Hippocampal formation (tissue), 2 donors: ENCODE data around the gene MOB2.

Experiments
- DNase-seq, 2 donors: peaks; one replicate each; lab custom pipeline; 2025; lab: John Stamatoyannopoulos, UW

MOB2 gene

DNA sequence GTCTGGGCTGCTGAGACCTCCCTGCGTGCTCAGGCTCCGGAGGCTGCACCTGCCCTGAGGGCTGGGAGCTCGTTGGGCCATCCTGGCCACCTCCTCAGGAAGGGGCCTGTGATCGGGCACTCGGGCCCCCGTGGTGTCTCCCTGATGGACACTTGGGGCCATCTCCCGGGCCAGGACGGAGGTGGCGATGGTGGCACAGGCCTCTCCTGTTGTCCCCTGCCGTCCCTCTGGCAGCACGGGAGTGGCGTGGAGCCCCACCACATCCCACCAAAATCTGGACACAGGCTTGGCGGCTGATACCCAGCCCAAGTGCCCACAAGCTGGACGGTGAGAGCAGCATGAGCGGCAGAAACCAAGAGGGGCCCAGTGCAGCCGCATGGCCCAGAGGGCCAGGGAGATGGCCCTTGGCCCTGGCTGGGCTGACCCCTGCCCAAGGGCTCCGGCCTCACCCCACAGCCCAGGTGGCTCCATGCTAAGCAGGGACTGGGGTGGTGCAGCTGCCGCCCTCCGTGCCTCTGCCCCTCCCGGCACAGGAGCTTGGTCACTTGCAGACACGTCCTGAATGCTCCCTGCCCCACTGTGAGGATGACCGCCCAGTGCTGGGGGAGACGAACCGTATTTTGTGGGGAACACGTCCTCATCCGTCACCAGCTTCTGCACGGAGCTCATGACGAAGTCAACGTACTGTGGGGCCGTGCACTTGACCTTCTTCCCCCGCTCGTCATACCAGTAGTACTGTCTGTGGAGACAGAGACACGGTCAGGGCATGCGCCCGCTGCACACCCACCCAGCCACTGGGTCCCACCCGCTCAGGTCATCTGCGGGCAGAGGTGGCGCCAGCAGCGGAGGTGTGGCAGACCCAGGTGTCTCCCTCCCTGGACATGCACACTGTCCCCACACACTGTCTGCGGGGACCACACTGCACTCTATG, 15.6 kb downstream of the MOB2 start:
- no peak for DNase-seq

DNA sequence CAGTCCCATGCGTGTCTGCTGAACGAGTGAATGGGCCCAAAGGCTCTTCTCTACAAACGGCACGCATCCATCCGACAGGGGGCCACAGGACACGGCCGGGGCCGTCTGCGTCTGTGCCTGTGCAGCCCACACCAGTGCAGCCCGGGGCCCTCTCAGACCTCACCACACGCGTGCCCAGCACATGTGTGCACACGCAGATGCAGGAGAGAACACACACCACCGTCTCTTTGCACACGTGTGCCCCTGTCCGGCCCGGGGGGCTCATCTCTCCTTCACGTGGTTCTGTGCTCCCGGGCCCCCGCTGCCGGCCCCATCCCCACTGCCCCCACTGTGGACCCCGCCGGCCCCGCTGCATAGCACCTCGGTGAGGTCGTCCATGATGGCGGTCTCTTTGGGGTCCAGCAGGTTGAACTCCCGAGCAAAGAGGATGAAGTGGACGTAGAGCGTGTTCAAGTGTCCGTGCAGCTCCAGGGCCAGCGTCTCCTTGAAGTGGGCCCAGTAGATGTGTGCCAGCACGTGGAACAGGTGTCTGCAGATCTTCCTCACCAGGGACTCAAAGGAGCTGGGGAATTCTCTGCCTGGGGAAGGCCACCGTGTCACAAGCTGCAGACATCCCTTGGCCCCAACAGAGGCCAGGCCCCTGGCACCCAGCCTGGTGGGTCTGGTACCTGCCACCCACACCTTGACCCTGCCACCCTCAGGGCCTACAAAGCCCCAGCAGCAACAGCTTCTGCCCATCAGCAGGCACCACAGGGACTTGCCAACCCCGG, 16.5 kb downstream of the MOB2 start:
- DNase-seq = no peak

DNA sequence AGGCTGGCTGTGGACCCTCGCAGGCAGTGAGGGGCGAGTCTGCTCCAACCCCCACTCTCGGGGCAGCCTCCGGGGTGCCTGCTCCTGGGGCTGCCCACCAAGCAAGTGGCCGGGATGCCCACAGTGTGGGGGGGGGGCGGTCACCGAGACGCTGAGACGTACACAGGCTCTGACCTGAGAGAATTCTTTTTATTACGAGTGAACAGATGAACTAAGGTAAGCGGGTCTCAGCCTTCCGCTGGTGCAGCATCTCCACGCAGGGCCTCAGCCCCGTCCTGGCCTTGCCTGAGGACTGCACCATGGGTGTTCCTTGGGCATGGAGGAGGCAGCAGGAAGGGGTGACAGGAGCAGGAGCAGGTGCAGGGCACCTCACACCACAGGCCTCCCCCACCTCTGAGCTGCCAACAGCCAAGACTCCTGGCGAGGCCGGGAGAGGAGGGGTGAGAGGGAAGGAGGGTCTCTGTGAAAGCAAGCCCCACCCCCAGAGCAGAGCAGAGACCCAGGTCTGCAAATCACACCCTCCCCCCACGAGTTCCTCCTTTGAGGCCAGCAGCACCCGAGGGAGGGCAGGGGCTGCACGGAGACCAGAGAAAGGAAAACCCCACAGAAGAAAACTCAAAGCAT, 17.2 kb downstream of the MOB2 start:
- DNase-seq = no peak

DNA sequence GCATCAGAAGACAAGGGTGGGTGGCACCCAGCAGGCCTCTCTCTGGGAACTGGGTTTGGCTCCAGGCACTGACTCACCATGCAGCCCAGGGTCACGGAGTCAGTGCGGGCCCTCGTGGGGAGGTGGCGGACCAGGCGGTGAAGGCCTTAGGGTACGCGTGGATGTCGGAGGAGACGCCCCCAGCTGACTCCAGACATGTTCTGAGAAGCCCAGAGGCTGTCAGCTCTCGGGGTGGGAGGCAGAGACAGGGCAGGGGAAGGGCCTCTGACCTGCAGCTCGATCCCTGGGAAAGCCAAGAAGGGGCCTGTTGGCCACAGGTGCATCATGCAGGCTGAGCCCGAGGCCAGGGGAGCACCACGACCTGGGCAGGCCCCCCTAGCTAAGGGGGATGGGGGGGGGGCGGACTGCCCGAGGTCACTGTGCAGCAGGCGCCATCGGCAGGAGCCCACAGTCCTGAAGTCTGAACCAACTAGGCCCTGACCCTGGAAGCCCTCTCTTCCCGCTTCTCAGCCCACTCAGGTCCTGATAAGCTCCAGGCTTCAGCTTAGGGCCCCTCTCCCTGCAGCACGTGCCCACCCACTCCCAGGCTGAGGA, 18.0 kb downstream of the MOB2 start:
- DNase-seq = no peak

DNA sequence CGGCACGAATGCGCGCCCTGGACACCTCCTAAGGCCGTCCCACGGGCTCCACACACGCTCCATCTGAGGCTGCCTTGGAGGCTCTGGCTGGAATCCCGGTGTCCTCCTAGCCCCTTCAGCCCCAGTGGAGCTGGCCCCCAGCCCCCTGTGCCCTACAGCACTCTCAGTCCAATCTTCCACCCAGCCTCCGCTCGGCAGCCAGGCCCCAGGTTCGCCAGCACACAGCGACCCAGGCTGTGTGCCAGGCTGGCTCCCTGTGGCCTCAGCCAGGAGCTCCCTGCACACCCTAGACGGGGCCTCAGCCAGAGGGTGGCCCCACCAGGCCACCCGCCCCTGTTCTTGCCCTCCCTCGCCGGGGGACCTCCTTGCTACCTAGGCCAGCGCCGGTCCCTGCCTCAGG, 18.6 kb downstream of the MOB2 start:
- DNase-seq = no peak

DNA sequence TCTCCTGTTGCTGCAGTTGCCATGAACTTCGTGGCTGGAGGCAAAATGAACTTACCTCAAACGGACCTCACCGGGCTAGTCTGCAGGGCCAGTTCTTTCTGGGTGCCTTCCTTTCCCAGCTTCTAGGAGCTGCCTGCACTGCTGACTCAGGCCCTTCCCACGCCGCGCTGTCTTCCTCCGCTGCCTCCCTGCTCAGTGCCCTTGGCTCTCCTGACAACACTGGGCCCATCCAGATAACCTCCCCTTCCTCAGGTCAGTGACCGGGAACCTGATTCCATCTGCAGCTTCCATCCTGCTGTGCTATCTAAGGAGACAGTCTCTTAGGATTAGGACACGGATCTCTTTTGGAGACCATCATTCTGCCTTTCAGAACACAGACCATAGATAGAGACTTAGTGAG, 19.3 kb downstream of the MOB2 start:
- DNase-seq = no peak

DNA sequence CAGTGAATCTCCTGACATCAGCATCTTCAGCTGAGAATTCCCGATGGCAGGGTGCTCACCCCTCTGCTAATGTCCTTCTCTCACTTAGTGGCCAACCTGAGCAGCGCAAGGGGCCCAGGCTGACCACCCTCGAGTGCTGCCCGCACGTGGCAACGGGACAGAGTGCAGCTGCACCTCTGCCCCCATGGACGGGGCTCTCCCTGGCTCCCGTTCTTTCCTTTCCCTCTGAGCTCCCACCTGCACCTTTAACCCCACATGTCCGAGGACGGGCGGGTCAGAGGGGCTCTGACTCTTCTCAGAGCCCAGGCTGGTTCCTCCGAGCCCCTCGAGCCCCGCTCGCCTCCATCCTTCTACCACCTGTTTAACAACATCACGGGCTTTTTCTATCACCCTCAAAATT, 19.8 kb downstream of the MOB2 start:
- no peak for DNase-seq

DNA sequence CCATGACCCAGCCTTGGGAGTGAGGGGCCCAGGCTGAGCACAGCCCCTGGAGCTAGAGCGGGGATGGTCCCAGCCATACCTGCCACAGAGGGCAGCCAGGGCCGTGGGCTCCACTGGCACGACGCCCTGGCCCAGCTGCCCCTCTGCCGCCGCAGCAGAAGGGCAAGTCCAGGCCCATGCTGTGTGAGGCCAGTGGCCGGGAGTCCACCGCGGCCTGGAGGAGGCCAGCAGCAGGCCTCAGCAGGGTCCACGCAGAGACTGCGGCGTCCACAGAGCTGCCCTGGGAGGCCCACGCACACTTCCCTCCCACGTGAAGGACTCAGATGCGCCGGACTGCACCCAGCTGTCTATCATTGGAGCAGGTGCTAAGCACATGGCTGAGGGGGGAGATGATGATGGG, 23.5 kb downstream of the MOB2 start:
- no peak for DNase-seq

DNA sequence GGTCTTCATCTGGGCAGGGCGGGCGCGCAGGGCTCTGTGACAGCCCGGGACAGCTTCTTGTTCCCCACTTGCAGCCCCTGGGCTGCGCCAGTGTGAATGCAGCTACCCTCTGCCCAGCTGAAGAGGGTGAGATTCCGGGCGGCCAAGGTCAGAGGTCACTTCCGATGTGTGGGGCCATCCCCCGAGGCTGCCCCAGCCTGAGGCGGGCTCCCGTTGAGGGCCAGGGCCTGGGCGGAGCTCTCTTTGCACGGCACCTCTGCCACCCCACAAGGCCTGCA, 23.9 kb downstream of the MOB2 start:
- no peak for DNase-seq

DNA sequence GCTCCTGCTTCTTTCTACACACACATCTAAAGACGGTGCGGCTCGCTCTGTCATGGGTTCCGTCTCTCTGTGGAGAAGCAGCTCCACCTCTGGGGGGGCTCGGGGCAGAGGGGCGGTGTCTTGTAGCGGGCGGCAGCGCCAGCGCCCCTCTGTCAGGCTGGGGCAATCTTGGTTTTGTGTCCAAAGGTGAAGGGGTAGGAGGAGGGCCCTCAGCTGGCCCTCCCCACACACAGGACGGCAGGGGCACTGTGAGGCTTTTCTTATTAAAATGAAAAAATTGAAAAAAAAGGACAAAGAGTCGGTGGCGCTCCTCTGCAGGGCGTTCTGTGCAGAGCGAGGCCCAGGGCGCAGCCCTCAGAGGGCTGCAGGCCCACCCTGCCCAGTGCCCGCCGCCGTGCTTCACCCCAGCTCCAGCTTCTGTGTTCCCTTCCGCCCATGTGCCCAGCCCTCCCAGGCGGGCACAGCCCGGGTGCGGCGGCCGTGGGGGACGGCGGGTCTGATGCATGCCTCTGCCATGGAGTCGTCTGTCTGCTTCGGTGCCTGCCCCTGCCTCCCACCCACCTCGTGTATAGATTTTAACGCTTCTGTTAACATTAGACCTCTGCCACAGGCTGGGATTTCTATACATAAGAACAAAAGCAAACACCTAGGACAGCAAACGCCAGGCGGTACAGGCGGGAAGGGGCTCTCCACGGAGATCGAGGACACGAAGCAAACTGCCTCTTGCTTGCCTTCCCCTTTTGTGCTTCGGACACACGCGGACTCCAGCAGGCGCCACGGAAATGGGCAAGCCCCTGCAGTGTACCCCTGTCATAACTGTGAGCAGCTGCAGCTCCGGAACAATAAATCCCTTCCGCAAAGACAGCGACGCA, 24.5 kb downstream of the MOB2 start:
- DNase-seq = no peak

DNA sequence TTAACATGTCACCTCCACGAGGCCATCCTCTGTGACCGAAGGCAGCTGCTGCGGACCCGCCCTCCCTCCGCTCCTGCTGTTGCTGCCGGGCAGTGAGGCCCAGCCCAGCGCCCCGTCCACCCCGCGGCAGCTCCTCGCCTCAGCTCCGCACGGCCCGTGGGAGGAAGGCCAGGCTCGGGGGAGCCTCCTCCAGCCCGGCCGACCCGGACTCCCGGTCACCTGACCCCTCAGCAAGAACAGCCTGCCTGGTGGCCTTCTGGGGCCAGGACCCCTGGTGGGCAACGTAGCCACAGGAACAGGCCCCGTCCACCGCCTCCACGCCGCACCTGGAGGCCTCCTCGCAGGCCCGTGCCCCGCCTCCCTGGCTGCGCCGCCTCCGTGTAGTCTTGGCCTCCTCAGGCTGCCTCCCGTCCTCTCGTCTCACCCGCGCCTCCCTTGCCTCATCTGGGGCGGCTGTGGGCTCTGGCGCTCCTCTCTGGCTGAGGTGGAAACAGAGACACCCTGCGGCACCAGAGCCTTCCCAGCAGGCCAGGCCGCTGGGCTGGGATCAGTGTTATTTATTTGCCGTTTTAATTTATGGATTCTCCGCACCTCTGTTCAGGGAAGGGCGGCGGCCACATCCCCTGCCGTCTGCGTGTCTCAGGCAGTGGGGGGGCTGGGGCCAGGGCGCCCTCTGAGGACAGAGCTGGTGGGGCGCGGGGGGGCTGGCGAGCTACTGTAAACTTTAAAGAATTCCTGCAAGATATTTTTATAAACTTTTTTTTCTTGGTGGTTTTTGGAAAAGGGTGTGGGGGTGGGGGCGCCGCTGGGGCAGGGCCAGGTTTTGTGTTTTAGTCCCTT, 25.4 kb downstream of the MOB2 start:
- DNase-seq = no peak

DNA sequence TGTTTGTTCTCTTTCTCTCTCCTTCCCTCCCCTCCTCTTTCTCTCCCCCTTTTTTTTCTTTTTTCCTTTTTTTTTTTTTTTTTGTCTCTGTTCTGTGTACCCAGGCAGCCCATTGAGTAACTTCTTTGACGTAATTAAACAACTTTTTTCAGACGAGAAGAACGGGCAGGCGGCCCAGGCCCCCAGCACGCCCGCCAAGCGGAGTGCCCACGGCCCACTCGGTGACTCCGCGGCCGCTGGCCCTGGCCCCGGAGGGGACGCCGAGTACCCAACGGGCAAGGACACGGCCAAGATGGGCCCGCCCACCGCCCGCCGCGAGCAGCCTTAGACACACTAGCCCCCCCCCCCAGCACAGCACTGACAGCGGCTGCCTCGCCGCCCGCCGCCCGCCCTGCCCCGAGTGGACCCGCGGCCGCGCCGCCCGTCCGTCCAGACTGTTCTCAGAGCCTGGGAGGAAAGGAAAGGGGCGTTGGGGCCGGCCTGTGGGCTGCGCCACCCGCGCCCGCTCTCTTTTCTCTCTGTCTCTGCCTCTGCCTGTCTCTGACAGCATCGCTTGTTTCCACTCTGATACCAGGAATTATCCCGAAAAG, 26.1 kb downstream of the MOB2 start:
- peak; percentile 37 to 42 for DNase-seq

DNA sequence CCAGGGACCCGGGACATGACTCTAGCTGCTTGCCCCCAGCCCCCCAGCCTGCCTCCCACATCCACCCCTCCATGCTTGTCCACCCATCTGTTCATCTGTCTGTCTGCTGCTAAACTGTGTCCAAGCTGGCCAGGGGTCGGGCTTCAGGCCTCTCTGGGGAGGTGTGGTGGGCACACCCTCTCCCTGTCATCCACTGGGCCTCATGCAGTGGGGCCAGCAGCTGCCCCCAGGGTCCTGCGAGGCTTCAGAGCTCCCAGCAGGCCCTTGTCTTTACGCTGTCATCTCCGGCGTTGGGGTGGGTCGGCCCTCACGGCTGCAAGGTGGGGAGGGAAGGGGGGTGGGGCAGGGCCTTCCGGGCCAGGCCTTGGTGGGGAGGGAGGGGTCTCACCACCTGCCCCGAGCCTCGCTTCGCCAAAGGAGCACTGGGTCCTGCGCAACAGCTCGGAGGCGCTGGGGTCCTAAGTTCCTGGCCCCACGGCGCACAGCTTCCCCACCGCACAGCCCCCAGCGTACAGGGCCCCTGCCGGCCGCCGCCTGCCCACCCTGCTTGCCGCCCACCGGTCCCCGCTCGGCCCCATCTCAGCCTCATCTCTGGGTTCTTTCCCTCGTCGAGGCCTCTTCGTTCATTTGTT, 26.7 kb downstream of the MOB2 start:
- DNase-seq = no peak

DNA sequence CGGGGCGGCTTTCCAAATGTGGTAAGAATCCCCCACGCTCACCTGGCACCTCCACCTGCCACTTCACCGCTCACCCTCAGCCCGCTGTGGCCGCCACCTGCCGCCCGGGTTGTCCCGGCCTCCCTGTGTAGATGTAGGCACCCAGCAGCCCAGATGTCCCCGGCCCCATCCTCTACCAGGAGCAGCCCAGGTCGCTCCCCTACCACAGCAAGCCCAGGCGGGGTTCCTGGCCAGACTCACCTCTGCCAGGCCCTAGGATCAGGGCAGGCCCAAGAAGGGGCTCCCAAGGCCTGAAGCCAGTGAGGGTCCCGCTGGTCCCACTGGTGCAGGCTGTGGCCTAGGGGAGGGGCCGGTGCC, 27.4 kb downstream of the MOB2 start:
- DNase-seq = no peak

DNA sequence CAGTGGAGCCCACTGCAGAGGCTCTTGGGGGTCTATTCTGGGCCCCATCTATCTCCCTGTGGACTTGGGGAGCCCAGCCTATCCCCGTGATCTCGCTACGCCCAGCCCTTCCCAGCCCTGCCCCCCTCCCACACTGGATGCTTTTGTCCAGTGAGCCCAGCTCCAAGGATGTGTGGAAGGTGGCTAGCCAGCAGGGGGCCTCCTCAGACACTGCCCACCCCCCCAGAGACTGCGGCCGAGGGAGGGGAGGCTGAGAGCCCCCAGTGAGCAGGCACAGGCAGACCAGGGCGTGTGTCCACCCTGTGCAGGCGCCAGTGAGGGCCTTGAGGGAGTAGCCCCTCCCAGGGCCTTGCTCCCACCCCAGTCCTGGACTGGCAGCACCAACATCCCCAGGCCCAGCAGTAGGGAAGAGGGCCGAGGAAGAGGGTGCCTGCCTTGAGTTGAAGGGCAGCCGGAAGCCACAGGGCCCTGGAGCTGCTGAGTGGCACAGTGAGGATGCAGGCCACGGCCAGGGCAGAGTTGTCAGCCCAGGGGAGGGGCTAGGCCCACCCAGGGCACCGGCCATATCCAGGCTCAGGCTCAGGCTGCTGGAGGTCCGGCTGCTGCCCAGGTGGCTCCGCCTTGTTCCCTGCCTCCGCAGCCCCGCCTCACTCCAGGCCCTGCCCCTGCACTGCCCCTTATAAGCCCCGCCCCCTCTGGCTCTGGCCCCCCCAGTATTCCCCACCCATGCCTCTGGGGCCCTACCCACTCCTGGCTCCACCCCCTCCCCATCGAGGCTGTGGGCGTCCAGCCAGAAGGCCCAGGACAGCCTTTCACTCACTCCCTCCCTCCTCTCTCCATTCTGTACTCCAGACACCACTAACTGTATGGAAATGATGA, 28.0 kb downstream of the MOB2 start:
- DNase-seq = no peak

DNA sequence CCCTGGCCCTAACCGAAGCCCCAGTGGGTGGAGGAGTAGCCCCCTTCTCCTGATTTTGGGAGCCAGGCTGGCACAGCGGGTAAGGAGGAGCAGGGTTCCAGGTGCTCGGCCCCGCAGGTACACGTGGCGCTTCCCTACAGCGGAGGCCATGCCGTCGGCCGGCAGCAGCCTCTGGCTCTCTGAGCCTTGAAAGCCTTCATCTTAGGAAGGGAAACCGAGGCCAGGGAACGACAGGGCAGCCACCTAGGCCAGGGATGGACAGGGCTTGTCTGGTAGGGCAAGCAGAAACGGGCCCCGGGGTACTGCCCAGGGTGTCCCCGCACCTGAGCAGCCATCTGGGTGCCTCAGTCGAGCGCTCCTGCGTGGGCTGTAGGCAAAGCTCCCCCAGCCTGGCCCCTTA, 28.7 kb downstream of the MOB2 start:
- DNase-seq = no peak

DNA sequence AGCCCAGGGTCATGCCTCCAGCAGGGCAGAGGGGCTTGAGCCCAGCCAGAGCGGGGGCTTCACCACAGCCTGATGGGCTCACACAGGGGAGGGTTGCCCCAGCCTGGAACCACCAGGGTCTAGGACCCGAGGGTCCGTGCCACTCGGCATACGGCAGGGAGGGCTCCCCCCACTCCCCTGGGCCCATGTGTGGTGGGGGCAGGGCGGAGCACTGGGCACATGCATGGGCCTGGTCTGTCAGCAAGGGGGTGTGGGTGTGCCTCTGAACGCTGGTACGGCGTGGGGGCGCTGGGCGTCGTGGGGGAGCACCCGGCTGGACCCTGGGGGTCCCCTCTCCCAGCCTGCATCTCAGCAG, 29.3 kb downstream of the MOB2 start:
- DNase-seq = no peak

DNA sequence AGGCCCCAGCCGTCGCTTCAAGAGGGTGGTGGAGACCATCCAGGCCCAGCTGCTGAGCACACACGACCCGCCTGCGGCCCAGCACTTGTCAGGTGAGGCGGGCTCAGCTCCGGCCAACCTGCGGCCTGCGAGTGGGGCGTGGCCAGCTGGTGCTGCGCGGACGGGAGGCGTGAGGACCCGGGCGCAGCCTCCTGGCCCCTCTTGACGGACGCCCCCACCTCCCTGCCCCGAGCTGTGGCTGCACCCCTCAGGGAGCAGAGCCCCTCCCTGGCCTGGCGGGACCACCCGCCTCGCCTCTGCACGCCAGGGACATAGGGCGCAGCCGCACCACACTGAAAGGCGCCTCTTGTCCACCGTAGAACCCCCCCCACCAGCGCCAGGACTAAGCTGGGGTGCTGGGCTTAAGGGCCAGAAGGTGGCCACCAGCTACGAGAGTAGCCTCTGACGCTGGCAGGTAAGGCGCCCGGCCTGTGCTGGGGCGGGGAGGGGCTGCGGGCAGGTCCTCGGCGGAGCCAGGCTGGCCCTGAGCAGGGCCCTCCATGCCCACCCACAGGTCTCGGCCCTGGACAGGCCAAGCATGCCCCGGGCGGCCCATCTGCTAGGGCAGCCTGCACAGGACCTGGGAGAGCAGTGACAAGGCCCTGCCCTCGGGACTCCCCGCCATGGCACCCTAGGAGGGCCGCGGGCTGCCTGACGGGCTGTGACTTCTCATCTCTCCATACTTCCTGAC, 29.8 kb downstream of the MOB2 start:
- no peak for DNase-seq
